BLaER1 treated with 17β-estradiol and CSF1 and Interleukin-3, amounts not matched to agents 10 nM and 100 nM (cell line): Measurements from ENCODE around the gene WDHD1.
"Not testable (repeated sequence)": the region's sequence is repeated elsewhere in the genome, so short reads cannot be mapped to it uniquely, and the experiment has no call there.

Experiments
- H3K27ac ChIP-seq, 11 experiments: shearing (Covaris generic); formaldehyde crosslinking; 2 replicates each; pipeline ENCODE4 v1.8.1; 2022
- H3K27me3 ChIP-seq, 11 experiments: shearing (Covaris generic); formaldehyde crosslinking; 2 replicates each; pipeline ENCODE4 v1.8.1; 2022
- H3K36me3 ChIP-seq, 11 experiments: shearing (Covaris generic); formaldehyde crosslinking; 2 replicates each; pipeline ENCODE4 v1.8.1; 2022
- H3K4me1 ChIP-seq, 10 experiments: shearing (Covaris generic); formaldehyde crosslinking; 2 replicates each; pipeline ENCODE4 v1.8.1; 2022
- H3K4me2 ChIP-seq, 11 experiments: shearing (Covaris generic); formaldehyde crosslinking; 2 replicates each; pipeline ENCODE4 v1.8.1; 2022
- H3K4me3 ChIP-seq, 10 experiments: shearing (Covaris generic); formaldehyde crosslinking; 2 replicates each; pipeline ENCODE4 v1.8.1; 2022
- H3K9ac ChIP-seq, 11 experiments: shearing (Covaris generic); formaldehyde crosslinking; 2 replicates each; pipeline ENCODE4 v1.8.1; 2022
- H3K9me3 ChIP-seq, 11 experiments: shearing (Covaris generic); formaldehyde crosslinking; replicated peaks in 1 of 11; 2 replicates each; pipeline ENCODE4 v1.8.1; 2022
- H4K20me1 ChIP-seq, 11 experiments: shearing (Covaris generic); formaldehyde crosslinking; 2 replicates each; pipeline ENCODE4 v1.8.1; 2022
- Cebpa-rat ChIP-seq, 11 experiments: shearing (Covaris generic); IDR thresholded peaks; 2 replicates each; pipeline ENCODE4 v1.8.1; 2022

The WDHD1 gene

GRCh38 chr14:54909817-54910558 is 116.9 kb downstream of the WDHD1 start:
- no peaks in the 10 kb centered on the region for H4K20me1 ChIP-seq
- peaks cover 0 to 8% (median 0%) of the 10 kb centered on the region in 10 experiments; a peak in 2 of 20 replicates for H3K4me1 ChIP-seq
- H3K27ac ChIP-seq, result no peak overlapping the region
- H3K4me2 ChIP-seq, result no peak overlapping the region
- no peaks in the 10 kb centered on the region for H3K27me3 ChIP-seq
- no peaks in the 10 kb centered on the region for H3K36me3 ChIP-seq
- no peaks in the 10 kb centered on the region for H3K9me3 ChIP-seq
- no peak overlapping the region for H3K9ac ChIP-seq
- H3K4me3 ChIP-seq, result no peak overlapping the region
- 0 out of 22 replicates have a peak, but pooled peaks of 2 of the 11 experiments have one; percentile 10 to 24 for TF ChIP-seq Cebpa-rat (IDR thresholded peaks at IDR 0.05)

GRCh38 chr14:54908973-54909372 is 117.9 kb downstream of the WDHD1 start:
- not testable (repeated sequence) for H3K9ac ChIP-seq, H3K27ac ChIP-seq, H3K4me3 ChIP-seq, H3K27me3 ChIP-seq, H3K9me3 ChIP-seq, H4K20me1 ChIP-seq, H3K36me3 ChIP-seq
- 0 out of 22 replicates have a peak overlapping the region, but pooled peaks of 1 of the 11 experiments have one; percentile 4 for H3K4me2 ChIP-seq
- H3K4me1 ChIP-seq, result peaks cover 0 to 13% (median 0%) of the 10 kb centered on the region in 10 experiments; a peak in 2 of 20 replicates

- H3K27ac ChIP-seq, result no peak overlapping the region
- TF ChIP-seq Cebpa-rat (IDR thresholded peaks at IDR 0.05), result no peak
- peaks cover 0 to 13% (median 3%) of the 10 kb centered on the region in 10 experiments; a peak in 6 of 20 replicates for H3K4me1 ChIP-seq
- no peaks in the 10 kb centered on the region for H3K9me3 ChIP-seq
- H3K36me3 ChIP-seq, result no peaks in the 10 kb centered on the region
- no peak overlapping the region for H3K9ac ChIP-seq
- no peaks in the 10 kb centered on the region for H4K20me1 ChIP-seq
- peak overlapping the region in 2 of 11 experiments; percentile 9 to 11; a peak in 3 of 22 replicates for H3K4me2 ChIP-seq
- no peaks in the 10 kb centered on the region for H3K27me3 ChIP-seq
- no peak overlapping the region for H3K4me3 ChIP-seq
Measured at GRCh38 chr14:54908190-54908589, 118.7 kb downstream of the WDHD1 start.

- no peaks in the 10 kb centered on the region for H3K36me3 ChIP-seq
- no peak overlapping the region for H3K27ac ChIP-seq
- no peak overlapping the region for H3K9ac ChIP-seq
- H3K4me1 ChIP-seq, result peaks cover 2 to 16% (median 6%) of the 10 kb centered on the region in 10 experiments; a peak in 15 of 20 replicates
- no peak overlapping the region for H3K4me3 ChIP-seq
- H3K9me3 ChIP-seq, result no peaks in the 10 kb centered on the region
- peaks cover 0 to 12% (median 9%) of the 10 kb centered on the region in 11 experiments; a peak in 15 of 22 replicates for H3K27me3 ChIP-seq
- H3K4me2 ChIP-seq, result no peak overlapping the region
- H4K20me1 ChIP-seq, result peaks cover 0 to 9% (median 0%) of the 10 kb centered on the region in 11 experiments; a peak in 5 of 22 replicates
- no peak for TF ChIP-seq Cebpa-rat (IDR thresholded peaks at IDR 0.05)
Measured at GRCh38 chr14:54906075-54906474, 120.8 kb downstream of the WDHD1 start.

GRCh38 chr14:54902521-54903420 is 124.1 kb downstream of the WDHD1 start, which contains the start of gene GCH1:
TSS of gene GCH1 (minus strand) at chr14:54902826. CDS start at chr14:54902663, 163 bp downstream.
- no peaks in the 10 kb centered on the region for H3K9me3 ChIP-seq
- peak within 1 kb of the TSS; percentile 77 to 100 (median 92) for H3K4me2 ChIP-seq
- H3K27me3 ChIP-seq, result peaks cover 0 to 27% (median 19%) of the 10 kb centered on the region in 11 experiments; a peak in 15 of 22 replicates
- H4K20me1 ChIP-seq, result peaks cover 0 to 43% (median 7%) of the 10 kb centered on the region in 11 experiments; a peak in 8 of 22 replicates
- peak within 1 kb of the TSS; percentile 71 to 98 (median 90) for H3K4me3 ChIP-seq
- peaks cover 0 to 21% (median 0%) of the 10 kb centered on the region in 11 experiments; a peak in 5 of 22 replicates for H3K36me3 ChIP-seq
- H3K9ac ChIP-seq, result peak within 1 kb of the TSS; percentile 70 to 90 (median 83)
- TF ChIP-seq Cebpa-rat (IDR thresholded peaks at IDR 0.05), result no peak
- peak within 1 kb of the TSS; percentile 43 to 86 (median 80) for H3K27ac ChIP-seq
- H3K4me1 ChIP-seq, result peaks cover 12 to 37% (median 21%) of the 10 kb centered on the region in 10 experiments; a peak in 19 of 20 replicates

- Histone ChIP-seq H3K4me1 (peaks cover 12 to 43% (median 21%) of the 10 kb centered on the region in 10 experiments; a peak in 19 of 20 replicates), H3K4me3 (peak overlapping the region; percentile 71 to 98 (median 90)), H3K27ac (peak overlapping the region; percentile 43 to 86 (median 80)), H4K20me1 (peaks cover 0 to 49% (median 10%) of the 10 kb centered on the region in 11 experiments; a peak in 9 of 22 replicates), H3K9ac (peak overlapping the region; percentile 70 to 90 (median 83)), H3K4me2 (peak overlapping the region; percentile 77 to 100 (median 92)), H3K27me3 (peaks cover 0 to 27% (median 19%) of the 10 kb centered on the region in 11 experiments; a peak in 15 of 22 replicates), H3K36me3 (peaks cover 0 to 28% (median 0%) of the 10 kb centered on the region in 11 experiments; a peak in 5 of 22 replicates), H3K9me3 (no peaks in the 10 kb centered on the region)
- TF ChIP-seq Cebpa-rat (IDR thresholded peaks at IDR 0.05), result peak in 7 of 11 experiments; percentile 12 to 82 (median 56); a peak in 5 of 22 replicates
Measured at GRCh38 chr14:54902143-54902520, 124.8 kb downstream of the WDHD1 start.

GRCh38 chr14:54901380-54902142 is 125.3 kb downstream of the WDHD1 start:
- Histone ChIP-seq H3K4me2 (peak overlapping the region; percentile 77 to 100 (median 92)), H3K27ac (peak overlapping the region; percentile 43 to 86 (median 80)), H4K20me1 (peaks cover 0 to 52% (median 10%) of the 10 kb centered on the region in 11 experiments; a peak in 9 of 22 replicates), H3K4me1 (peaks cover 12 to 44% (median 21%) of the 10 kb centered on the region in 10 experiments; a peak in 19 of 20 replicates), H3K4me3 (peak overlapping the region; percentile 71 to 98 (median 90)), H3K36me3 (peaks cover 0 to 30% (median 0%) of the 10 kb centered on the region in 11 experiments; a peak in 5 of 22 replicates), H3K27me3 (peaks cover 0 to 27% (median 19%) of the 10 kb centered on the region in 11 experiments; a peak in 15 of 22 replicates), H3K9ac (peak overlapping the region; percentile 70 to 90 (median 83)), H3K9me3 (no peaks in the 10 kb centered on the region)
- TF ChIP-seq Cebpa-rat (IDR thresholded peaks at IDR 0.05), result no peak
